Suprapubic skin (tissue), 3 donors: Measurements from ENCODE around the gene CD33.

Experiments used
- CTCF ChIP-seq, 2 donors: fragments of 200-600 bp in 1 of 2; fragments of 450-650 bp in 1 of 2; sonication (generic) in 1 of 2; IDR thresholded peaks; one replicate each; pipeline ENCODE4 v1.5.1; 2016 to 2019; ENCODE audit warnings: antibody characterized with exemption in 2 of 2, mild to moderate bottlenecking in 1 of 2, moderate library complexity in 1 of 2
- EP300 ChIP-seq: sonication (generic); formaldehyde crosslinking; IDR thresholded peaks from one replicate; pipeline ENCODE4 v1.6.1; 2017; ENCODE audit warnings: antibody characterized with exemption
- POLR2A ChIP-seq, 2 donors: fragments of 450-650 bp; IDR thresholded peaks; one replicate each; pipeline ENCODE4 v1.6.1; 2017; ENCODE audit warnings: antibody characterized with exemption in 2 of 2, mild to moderate bottlenecking in 2 of 2, moderate library complexity in 2 of 2

- TF ChIP-seq CTCF (IDR thresholded peaks at IDR 0.05) (no peak), EP300 (no peak), POLR2A (IDR thresholded peaks at IDR 0.05) (no peak)
Measured at GRCh38 chr19:51207747-51208146, 17.1 kb upstream of the CD33 start.
